NCI-H345 treated with DMSO at 0.1 percent for 48 hours (cell line): ENCODE results near the gene MAPK12.

Source experiments
- DNase-seq: peaks from one replicate; lab custom pipeline; 2025; ENCODE audit not compliant: unreplicated experiment; lab: John Stamatoyannopoulos, UW

MAPK12 gene

DNA sequence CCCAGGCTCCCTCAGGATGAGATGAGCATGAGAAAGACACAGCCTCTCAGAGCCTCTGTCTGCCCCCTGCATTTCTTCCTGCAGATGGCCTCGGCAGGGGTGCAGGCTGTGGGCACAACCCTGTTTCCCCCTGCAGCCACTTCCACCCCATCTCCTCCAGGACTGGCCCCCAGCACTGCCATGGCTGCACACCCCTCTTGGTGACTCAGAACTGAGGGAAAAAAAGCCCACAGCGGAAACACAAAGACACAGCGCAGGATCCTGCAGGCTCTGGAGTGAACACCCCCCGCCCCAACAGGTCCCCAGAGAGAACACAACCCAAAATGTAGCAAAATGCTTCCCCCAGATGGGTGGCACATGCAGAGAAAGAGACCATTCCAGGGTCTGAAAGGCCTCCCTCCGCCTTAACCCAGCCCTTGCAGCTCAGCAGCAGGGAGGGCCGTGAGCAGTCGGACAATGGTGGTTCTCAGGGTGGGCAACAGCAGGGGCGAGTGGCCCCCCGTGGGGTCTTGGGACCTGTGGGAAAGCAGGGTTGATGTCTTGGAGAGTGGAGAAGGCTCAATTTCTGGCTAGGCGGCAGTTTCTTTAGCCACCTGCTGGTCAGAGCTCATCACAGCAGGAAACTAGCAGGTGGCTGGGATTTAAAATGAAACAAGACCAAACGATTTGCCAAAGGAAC lies 24.6 kb downstream of the MAPK12 start:
- no peak for DNase-seq

DNA sequence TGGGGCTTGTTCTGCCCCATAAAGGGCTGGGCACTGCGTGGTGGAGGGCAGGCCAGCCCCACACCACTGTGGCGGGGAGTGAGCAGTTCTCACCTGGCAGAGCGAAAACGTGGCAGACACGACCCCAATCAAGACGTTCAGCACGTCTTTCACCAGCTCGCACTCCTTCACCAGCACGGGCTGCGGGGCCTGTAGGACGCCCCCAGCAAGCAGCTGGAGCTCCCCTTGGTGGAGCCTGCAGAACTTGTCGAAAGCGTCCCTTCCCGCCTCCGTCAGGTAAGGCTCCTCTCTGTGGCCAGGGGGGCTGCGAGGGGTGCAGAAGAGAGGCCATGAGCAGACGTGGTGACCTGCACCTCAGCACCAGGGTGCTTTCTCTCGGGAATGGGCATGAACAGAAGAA lies 28.3 kb downstream of the MAPK12 start:
- no peak for DNase-seq

DNA sequence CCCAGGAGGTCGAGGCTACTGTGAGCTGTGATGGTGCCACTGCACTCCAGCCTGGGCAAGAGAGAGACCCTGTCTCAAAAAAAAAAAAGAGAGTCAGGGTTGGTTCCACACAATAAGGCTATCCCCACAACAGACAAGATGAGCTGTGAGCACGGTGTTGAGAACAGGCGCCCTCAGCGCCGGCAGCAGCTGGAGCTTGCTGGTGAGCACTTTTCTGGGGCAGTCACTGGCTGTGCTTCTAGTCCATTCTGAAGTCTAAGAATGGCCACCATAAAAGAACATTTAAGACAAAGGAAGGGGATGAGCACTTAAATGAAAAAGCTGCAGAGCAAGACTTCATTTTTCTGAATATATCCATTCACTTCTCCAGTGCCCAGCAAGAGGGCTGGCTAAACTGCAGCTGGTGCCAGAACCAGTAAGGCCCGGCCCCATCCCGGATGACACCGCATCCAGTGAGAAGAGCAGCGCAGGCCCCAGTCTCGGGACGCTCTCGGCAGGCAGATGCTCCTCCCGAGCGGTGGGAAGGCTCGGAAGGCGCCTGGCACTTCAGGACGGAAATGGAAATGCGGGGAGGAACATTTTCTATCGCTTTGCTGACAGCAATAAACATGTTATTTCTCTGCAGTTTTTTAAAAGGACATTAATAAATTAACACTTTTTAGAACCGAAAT lies 28.9 kb downstream of the MAPK12 start:
- DNase-seq = no peak

DNA sequence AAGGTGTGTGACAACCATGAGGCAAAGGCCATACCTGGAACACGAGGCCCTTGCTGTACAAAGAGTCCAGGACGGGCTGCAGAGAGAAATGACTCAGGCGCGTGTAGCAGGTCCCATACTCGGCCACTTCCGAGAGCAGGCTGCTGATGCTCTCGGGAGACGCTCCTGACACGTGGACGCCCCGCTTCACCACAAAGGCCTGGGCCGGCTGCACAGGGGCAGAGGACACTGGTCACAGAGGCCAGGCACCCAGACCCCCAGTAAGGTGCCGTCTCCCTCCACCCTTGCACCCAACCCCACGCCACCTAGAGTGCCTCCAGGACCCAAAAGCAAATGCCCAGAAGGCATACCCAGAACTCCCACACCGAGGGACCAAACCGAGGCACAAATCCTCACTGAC lies 32.1 kb downstream of the MAPK12 start:
- DNase-seq = no peak

DNA sequence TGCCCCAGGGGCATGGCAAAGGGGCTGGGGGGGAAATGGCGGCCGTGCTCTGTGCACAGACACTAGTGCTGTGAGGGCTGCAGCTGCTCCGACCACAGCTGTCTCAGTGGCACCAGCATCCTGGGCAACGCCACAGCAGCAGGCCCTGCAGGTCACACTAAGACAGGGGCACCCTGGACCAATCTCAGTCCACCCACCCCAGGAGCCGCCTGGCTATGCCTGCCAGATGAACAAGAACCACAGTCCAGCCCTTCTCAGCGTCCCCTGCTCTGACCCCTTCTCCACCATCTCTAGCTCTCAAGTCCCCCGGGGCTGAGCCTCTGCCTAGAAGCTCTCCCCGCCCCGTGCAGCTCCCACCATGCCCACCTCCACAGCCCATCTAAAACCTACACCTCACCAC lies 33.1 kb downstream of the MAPK12 start:
- no peak for DNase-seq

DNA sequence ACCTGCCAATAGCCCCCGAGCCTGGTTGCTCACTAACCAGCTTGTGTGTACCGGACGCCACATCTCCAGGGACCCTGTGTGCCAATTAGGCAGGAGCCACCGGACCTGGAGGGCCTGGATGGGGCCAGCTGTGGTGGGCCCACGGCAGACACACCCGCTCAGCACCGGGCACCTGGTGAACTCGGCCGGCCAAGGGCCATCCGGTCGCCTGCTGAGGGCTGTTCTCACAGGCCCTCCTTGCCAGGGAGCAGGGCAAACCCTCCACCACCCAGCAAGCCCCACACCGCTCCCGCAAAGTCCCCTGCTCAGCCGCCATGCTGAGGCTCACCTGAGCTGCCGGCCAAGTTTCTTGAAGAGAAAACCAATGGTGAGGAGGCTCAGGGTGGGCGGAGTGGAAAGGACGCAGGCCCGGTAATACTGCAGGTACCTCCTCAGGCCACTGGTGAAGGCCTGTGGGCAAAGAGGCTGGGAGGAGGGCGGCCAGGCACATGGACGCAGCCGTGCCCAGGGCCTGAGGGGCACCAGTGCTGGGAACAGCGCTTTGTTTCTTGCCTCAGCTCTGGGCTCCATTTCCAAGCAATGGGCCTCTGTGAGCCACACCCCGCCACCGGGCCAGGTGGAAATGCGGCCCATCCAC lies 33.8 kb downstream of the MAPK12 start:
- DNase-seq = no peak

DNA sequence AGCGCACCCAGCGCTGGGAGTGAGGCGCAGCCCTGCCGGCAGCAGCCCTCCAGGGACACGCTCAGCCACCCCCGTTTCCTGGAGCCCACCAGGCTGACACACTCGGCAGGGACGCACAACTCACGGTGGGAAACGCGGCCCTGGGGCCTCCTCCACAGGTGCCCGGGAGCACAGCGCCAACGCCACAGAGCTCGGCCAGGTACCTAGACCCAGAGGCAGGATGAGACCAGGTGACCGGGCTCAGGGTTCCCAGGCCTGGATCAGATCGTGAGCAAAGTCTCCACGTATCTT lies 34.7 kb downstream of the MAPK12 start:
- no peak for DNase-seq

DNA sequence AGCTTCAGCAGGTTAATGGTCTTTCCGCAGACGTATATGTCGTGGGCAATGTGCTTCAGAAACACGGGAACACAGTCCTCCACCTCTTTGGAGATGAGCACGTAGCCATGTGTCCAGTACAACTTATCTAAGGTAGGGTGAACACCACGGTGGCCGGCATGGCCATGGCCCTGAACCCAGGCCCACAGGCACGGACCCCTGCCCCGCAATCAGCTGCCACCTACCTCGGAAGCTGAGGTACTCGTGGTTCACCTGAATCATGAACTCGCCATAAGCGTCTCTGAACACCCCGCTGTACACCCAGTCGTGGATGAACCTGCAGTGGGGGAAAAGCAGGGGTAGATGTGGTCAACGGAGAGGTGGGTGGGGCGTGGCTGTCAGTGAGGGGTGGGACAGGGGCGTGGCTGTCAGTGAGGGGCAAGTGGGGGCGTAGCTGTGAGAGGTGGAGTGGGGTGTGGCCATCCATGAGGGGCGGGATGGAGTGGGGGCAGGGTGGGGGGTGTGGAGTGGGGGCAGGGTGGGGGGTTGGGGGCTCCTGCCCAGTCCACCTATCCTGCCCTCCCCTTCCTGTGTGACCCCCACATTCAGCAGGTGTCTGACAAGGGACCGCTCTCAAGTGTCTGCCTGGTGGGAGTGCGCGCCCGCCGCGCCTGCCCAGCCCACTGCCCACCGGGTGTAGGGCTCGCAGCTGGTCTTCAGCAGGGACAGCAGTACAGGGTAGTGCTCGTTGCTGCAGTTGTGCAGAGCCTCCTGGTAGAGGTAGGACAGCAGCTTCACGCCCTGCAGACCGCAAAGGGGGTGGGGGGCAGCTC lies 35.2 kb downstream of the MAPK12 start:
- DNase-seq = no peak

DNA sequence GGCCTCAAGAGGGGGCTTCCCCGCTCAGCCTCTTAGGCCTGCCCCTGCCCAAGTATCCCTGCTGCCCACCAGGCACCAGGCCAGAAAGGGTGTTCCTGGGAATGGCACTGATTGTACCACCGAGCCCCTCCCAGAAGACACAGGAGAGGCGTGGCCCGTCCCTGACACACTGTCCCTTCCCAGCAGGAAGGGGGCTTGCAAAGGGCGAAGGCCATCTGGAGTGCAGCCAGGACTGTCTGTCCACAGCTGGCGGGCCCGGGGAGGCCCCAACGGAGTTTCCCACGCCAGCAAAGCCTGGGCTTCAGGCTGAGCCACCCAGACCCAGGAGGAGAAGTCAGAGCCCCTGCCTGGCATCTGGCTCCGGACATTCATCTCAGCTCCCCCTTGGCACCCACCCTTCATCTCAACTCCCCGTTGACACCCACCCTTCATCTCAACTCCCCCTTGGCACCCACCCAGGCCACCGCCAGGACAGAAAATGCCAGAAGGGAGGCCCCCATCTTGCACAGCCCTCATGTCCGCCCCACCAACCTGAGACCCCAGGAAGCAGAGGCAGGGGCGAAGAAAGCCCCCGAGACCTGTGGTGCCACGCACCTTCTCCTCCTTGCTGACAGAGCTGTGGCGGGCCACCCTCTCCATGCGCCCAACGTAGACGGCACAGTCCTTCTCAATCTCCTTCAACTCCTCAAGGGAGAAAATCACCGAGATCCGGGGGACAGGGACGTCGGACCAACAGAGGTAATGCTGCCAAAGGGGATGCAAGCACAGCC lies 36.1 kb downstream of the MAPK12 start:
- no peak for DNase-seq

DNA sequence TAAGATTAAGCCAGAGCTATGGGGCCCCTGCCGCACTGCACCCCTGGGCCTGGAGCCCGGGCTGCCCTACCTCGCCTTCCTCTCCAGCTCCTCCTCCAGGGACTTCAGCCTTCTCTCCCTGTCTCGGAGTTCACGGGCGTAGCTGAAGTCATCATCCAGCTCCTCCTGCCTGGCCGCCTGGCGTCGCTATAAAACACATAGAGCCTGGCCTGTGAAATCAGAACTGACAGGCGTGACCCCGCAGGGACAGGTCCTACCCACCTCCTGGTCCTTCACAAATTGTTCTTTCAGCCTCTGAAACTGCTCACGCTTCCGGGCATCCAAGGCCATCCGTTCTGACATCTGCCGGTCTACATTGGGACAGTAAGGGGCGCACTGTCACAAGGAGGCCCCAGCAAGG lies 37.4 kb downstream of the MAPK12 start:
- no peak for DNase-seq

DNA sequence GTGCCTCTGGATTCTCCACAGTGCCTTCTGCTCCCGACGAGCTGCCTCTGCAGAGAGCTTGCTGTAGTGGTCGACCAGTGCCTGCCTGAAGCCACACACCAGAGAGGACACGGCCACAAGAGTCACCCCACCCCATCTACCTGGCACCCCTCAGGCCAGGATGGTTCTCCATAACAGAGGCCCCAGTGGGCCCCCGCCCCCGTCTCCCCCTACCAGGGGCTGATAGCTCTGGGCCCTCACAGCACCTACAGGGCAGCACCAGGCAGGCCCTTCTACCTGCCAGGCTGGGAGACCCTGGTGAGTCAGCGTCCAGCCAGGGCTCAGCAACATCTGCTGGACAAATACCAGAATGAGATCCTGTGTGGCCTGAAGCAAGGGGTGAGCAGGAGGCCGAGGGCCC lies 39.0 kb downstream of the MAPK12 start:
- no peak for DNase-seq

DNA sequence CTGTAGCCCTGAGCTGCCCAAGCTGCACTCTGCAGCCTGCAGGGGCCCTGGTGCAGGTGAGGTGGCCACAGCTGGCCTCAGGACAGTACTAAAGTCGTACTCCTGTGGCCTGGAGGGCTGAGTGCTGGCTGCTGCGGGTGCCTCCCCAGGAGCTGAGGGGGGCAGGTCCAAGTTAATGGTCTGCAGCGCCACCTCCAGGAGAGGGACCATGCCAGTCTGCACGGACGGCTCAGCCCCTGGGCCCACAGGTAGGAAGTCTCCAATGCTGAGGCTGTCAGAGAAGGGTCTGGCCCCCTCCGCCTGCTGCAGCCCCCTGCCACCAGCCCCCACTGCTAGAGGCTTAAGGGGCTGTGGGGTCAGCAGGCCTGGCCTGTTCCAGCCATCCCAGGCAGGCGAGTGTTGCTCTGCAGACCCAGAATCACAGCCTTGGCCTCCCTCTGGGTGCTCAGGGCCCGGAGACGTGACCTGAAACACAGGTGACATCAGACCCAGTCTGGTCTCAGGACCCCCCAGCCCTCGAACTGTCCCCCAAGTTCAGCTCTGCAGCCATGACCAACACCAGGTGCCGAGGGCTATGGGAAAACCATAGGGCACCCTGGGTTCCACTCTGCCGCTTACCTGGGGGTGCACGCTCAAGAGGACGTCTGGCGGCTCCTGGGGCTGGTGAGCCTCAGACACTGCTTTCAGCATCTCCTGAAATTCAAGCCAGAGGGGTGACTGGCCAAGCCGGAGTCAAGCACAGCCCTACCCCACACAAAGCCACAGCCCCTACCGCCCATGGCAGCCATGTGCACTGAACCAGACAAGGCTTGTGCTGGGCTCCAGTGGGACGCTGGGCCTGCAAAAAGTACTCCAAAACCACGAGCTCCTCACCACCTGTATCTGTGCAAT lies 39.8 kb downstream of the MAPK12 start:
- DNase-seq = no peak

DNA sequence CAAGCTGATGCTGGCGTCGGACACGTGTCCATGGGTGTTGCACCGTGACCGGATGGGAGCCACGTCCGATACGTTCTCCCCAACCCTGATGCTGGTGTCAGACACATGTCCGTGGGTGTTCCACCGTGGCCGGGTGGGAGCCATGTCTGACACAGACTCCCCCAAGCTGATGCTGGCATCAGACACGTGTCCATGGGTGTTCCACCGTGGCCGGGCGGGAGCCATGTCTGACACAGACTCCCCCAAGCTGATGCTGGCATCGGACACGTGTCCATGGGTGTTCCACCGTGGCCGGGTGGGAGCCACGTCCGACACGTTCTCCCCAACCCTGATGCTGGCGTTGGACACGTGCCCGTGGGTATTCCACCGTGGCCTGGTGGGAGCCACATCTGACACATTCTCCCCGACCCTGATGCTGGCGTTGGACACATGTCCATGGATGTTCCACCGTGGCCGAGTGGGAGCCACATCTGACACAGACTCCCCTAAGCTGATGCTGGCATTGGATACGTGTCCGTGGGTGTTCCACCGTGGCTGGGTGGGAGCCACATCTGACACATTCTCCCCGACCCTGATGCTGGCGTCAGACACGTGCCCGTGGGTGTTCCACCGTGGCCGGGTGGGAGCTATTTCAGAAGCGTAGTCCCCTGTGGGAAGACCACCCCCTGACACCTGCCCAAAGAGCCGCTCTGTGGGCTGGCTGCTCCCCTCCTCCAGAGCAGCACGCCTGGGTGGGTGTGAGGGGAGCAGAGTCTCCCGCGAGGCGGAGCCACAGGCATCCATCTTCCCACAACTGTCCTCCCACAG lies 40.7 kb downstream of the MAPK12 start:
- DNase-seq = no peak

DNA sequence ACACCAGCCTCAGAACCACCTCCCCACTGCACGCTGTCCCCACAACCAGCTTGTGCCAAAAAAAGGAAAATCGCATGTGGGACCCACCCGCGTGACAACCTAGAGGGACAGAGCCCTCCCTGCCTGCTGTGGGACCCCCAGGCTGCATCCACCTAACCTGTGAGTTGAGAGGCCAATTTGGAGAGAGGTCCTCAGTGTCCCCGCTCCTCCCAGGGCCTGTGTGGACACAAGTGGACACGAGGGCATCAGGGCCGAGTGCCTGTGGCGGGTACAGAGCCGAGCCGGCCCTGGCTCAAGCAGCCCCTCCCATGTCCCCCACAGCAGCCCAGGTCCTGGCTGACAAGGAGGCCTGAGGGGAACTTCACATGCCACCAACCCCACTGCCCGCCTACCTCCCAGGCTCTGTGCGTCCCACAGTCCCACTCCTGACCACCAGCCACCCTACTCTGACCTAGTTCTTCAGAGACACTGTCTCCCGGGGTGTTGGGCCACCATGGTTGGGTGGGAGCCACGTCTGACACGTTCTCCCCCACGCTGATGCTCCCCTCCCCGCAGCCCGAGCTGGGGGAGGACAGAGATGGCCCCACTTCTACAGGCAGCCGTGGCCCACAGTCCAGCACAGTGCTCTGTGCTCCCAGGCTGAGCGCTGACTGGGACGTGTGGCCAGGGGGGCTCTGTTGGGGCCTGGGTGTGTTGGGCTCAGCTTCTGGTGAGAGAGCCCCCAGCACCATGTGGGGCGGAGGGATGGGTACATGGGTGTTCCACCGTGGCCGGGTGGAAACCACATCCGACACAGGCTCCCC lies 41.5 kb downstream of the MAPK12 start:
- DNase-seq = no peak

DNA sequence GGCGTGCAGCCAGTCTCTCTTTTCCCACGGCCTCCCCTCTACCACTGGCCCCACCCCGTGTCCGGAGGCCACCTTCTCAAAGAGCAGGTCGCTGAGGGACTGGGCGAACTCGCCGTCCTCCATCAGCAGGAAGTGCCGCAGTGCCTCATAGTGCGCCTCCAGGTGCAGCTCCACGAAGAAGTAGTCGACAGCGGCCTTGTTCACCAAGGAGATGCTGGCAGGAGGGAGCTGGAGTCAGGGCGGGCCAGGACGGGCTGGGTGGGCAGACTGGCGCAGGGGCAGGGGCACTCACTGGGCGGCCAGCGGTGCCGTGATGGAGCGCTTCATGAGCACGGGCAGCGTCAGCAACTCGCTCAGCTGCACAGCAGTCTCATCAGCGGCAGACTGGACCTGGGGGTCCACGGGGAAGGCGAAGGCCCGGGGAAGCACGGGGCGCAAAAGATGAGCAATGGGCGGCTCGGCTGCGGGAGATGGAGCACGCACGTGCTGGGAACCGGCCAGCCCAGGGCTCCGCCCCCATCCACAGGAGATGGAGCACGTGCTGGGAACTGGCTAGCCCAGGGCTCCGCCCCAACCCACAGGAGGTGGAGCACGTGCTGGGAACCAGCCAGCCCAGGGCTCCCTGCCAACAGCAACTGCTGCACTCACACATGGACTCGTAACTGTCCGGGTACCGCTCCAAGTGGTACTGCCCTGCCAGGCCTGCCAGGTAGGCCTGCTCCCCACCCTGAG lies 42.3 kb downstream of the MAPK12 start:
- DNase-seq = peak; percentile 37

DNA sequence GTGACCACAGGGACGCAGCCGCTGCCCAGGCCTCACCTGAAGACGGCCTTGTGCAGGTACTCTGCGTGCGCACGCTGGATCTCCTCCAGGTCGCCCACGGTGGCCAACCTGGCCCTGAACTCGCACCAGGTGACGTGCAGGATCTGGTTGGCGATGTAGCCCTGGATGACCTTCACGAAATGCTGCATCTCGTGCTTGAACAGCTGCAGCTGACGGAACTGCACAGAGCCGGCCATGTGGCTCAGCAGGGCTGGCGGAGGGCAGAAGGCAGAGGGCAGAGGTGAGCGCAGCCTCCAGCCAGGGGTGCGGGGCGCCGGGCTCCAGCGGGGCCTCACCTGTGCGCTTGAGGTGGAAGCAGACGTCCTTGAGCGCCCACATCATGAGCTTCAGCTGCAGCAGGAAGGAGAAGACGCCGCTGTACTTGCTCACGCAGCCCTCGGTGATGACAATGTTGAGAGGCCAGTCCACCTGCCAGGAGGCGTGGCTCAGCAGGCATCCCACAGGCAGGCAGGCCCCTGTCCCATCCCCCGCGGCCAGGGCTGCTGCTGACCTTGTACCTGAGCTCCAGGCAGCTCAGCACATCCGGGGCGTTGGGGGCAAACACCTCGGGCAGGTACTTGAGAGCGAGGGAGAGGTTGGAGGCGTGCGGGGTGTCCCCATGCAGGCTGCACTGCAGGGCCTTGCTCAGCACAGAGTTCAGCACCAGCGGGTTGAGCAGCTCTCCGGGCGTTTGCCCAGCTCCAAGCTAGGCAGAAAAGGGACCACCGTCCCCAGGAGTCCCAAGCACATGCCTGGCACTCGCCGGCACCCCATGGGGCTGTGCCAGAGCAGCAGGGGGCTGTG lies 43.1 kb downstream of the MAPK12 start:
- DNase-seq = peak; percentile 5
